ENCODE measurements around the gene SLC25A15.

The SLC25A15 gene

GRCh38 chr13:40798380-40798779 is 9.0 kb downstream of the SLC25A15 start:
- no peak for DNase-seq
- no peaks in the 10 kb centered on the region for H3K4me1 ChIP-seq
- peaks cover 0 to 79% (median 22%) of the 10 kb centered on the region in 3 donors for H3K36me3 ChIP-seq
- H3K27ac ChIP-seq, result no peak overlapping the region
- intact Hi-C loops (cut with DNase I; ENCODE audit: low total_unique reads), result no loop called here
- no peak overlapping the region for H3K4me3 ChIP-seq
- no peak for TF ChIP-seq CTCF (IDR thresholded peaks at IDR 0.05)
- no peaks in the 10 kb centered on the region for H3K27me3 ChIP-seq
- H3K9me3 ChIP-seq, result no peaks in the 10 kb centered on the region

- intact Hi-C loops (cut with DNase I; ENCODE audit: low total_unique reads), result no loop called here
- no peaks in the 10 kb centered on the region for H3K27me3 ChIP-seq
- no peak overlapping the region for H3K4me3 ChIP-seq
- H3K9me3 ChIP-seq, result no peaks in the 10 kb centered on the region
- H3K36me3 ChIP-seq, result peaks cover 0 to 77% (median 22%) of the 10 kb centered on the region in 3 donors
- H3K27ac ChIP-seq, result no peak overlapping the region
- no peak for TF ChIP-seq CTCF (IDR thresholded peaks at IDR 0.05)
- no peaks in the 10 kb centered on the region for H3K4me1 ChIP-seq
- no peak for DNase-seq
Measured at GRCh38 chr13:40799508-40799907, 10.1 kb downstream of the SLC25A15 start.

GRCh38 chr13:40800559-40800958 is 11.1 kb downstream of the SLC25A15 start:
- Histone ChIP-seq H3K27me3 (no peaks in the 10 kb centered on the region), H3K27ac (no peak overlapping the region), H3K36me3 (peaks cover 4 to 77% (median 31%) of the 10 kb centered on the region in 3 donors), H3K4me1 (no peaks in the 10 kb centered on the region), H3K9me3 (no peaks in the 10 kb centered on the region), H3K4me3 (no peak overlapping the region)
- TF ChIP-seq CTCF (IDR thresholded peaks at IDR 0.05), result no peak
- intact Hi-C loops (cut with DNase I; ENCODE audit: low total_unique reads), result no loop called here
- DNase-seq, result no peak

DNA sequence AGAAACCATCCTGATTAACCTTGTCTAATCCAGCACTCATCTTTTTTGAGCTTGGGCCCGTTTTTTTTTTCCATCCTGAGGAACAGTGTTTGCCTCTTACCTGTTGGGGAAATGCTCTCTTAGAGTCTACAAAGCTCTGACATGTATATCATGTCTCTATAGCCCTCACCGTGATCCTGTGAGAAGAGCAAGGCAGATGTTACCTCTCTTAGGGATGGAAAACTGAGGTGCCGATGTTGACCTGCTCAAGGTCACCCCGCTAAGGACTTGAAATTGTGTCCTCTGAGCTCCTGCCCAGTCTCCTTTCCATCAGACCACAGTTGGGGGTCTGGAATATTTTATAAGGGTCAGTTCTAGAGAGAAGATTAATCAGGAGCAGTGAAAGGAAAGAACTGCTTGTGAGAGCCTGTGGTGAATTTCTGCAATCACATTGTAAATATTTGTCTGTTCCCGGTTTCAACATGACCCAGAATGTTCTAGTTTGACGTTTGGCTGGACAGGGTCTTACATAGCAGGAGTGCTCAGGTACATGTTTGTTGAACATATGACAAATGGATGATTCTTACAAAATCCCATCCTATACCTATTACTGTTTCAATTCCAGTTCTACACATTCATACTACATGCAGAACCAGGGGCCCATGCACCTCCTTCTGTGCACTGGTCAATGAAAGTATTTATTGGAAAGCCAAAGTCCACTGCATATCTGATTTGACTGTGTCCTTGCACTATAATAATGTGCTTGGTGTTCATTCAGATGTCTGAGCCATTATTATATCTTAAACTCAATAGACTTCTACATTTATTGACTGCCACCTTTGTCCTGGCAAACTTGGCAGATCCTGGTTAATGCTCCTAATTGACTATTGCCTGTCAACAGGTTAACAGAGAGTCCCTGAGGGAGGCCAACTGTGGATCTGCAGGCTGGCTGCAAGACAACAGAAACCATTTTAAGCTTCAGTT is 12.1 kb downstream of the SLC25A15 start:
- H3K27ac ChIP-seq, result no peak overlapping the region
- TF ChIP-seq CTCF (IDR thresholded peaks at IDR 0.05), result no peak
- DNase-seq, result no peak
- no peak overlapping the region for H3K4me3 ChIP-seq
- intact Hi-C loops (cut with DNase I; ENCODE audit: low total_unique reads), result no loop called here
- no peaks in the 10 kb centered on the region for H3K9me3 ChIP-seq
- H3K36me3 ChIP-seq, result peaks cover 11 to 77% (median 34%) of the 10 kb centered on the region in 3 donors
- H3K4me1 ChIP-seq, result no peaks in the 10 kb centered on the region
- no peaks in the 10 kb centered on the region for H3K27me3 ChIP-seq

DNA sequence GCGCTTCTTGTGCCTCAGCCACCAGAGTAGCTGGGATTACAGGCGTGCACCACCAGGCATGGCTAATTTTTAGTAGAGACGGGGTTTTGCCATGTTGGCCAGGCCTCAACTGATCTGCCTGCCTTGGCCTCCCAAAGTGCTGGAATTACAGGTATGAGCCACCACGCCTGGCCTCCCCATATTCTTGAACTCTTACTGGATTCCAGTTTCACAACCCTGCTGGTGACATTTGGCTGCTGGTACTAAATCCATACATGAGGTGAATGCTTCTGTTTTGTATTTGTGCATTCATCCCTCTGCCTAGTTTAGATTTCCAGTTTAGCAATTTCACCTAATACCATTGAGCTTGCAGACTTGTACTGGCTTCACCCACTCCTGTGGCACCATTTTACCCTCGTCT is 13.9 kb downstream of the SLC25A15 start:
- H3K27ac ChIP-seq, result no peak overlapping the region

More for the DNA sequence above, 13.9 kb downstream of the SLC25A15 start:
- intact Hi-C loops (cut with DNase I; ENCODE audit: low total_unique reads), result no loop called here
- Histone ChIP-seq H3K4me3 (no peak overlapping the region), H3K36me3 (peaks cover 17 to 90% (median 35%) of the 10 kb centered on the region in 3 donors), H3K4me1 (no peaks in the 10 kb centered on the region), H3K9me3 (no peaks in the 10 kb centered on the region), H3K27me3 (no peaks in the 10 kb centered on the region)
- no peak for DNase-seq
- no peak for TF ChIP-seq CTCF (IDR thresholded peaks at IDR 0.05)
